SK-N-SH (cell line): Measurements from ENCODE around the gene ZMIZ1. TPM values are rescaled to one million over a fixed set of nuclear protein-coding genes. Genes with fewer than 3 reads are reported as not detected.
A peak's percentile ranks its signal among the peaks of the same experiment; 100 is the strongest.

Source experiments
- CTCF ChIA-PET: fragments of 300-600, 350-600 bp; formaldehyde crosslinking; extraction: SDS; loops from one replicate; lab custom pipeline; 2021; lab: Yijun Ruan, JAX
- POLR2A ChIA-PET: fragments of 350-600 bp; sonication (Branson Sonifier 250); formaldehyde crosslinking; extraction: SDS; loops from one replicate; lab custom pipeline; 2020; ENCODE audit warnings: antibody characterized with exemption, inconsistent platforms; lab: Yijun Ruan, JAX
- DNase-seq: peaks from one replicate; pipeline ENCODE4 v3.0.0; 2012
- H2AFZ ChIP-seq: fragments of 200-600 bp; sonication (generic); 2 replicates; pipeline ENCODE4 v1.8.1; 2016; ENCODE audit warnings: antibody characterized with exemption, mild to moderate bottlenecking, low read depth
- H3F3A ChIP-seq: fragments of 200-600 bp; sonication (generic); replicated peaks from 2 replicates; pipeline ENCODE3; 2016; ENCODE audit warnings: antibody characterized with exemption, mild to moderate bottlenecking; ENCODE audit not compliant: insufficient read depth
- H3K27ac ChIP-seq, 2 experiments: fragments of 200-500 bp in 1 of 2; fragments of 200-600 bp in 1 of 2; sonication (Bioruptor generic) in 1 of 2; sonication (generic), shearing (Covaris generic) in 1 of 2; 2 replicates each; pipeline versions ENCODE4 v1.5.1 to v1.6.1; 2014 to 2016; ENCODE audit warnings: low read depth in 2 of 2, inconsistent platforms in 1 of 2, low read length in 1 of 2, mild to moderate bottlenecking in 1 of 2, mixed read lengths in 1 of 2
- H3K27me3 ChIP-seq: fragments of 200-600 bp; sonication (generic), shearing (Covaris generic); 2 replicates; pipeline ENCODE4 v1.6.1; 2016; ENCODE audit warnings: mixed run types; ENCODE audit not compliant: insufficient read depth
- H3K36me3 ChIP-seq, 2 experiments: fragments of 200-500 bp in 1 of 2; fragments of 200-600 bp in 1 of 2; sonication (Bioruptor generic) in 1 of 2; sonication (generic) in 1 of 2; replicated peaks in 1 of 2; 2 replicates each; pipeline versions ENCODE3 to v1.5.1; 2014 to 2016; ENCODE audit warnings: low read length in 1 of 2, mild to moderate bottlenecking in 1 of 2; ENCODE audit not compliant: insufficient read depth in 2 of 2, control insufficient read depth in 1 of 2
- H3K4me1 ChIP-seq, 2 experiments: fragments of 200-500 bp in 1 of 2; fragments of 200-600 bp in 1 of 2; sonication (Bioruptor generic) in 1 of 2; sonication (generic), shearing (Covaris generic) in 1 of 2; 2 replicates each; pipeline versions ENCODE4 v1.5.1 to v1.6.1; 2014 to 2016; ENCODE audit warnings: low read depth in 1 of 2, low read length in 1 of 2, mixed run types in 1 of 2; ENCODE audit not compliant: insufficient read depth in 2 of 2, control insufficient read depth in 1 of 2
- H3K4me2 ChIP-seq: fragments of 200-600 bp; sonication (generic), shearing (Covaris generic); 2 replicates; pipeline ENCODE4 v1.6.1; 2017; ENCODE audit warnings: mixed run types
- H3K4me3 ChIP-seq, 2 experiments: fragments of 200-500 bp in 1 of 2; fragments of 200-600 bp in 1 of 2; sonication (Bioruptor generic) in 1 of 2; sonication (generic), shearing (Covaris generic) in 1 of 2; 2 replicates each; pipeline versions ENCODE4 v1.5.1 to v1.8.1; 2014 to 2016; ENCODE audit warnings: low read depth in 2 of 2, inconsistent platforms in 1 of 2, low read length in 1 of 2, mild to moderate bottlenecking in 1 of 2, mixed read lengths in 1 of 2, moderate library complexity in 1 of 2
- H3K79me2 ChIP-seq: fragments of 200-600 bp; sonication (generic); 2 replicates; pipeline ENCODE4 v1.8.1; 2017; ENCODE audit warnings: mild to moderate bottlenecking; ENCODE audit not compliant: insufficient read depth
- H3K9ac ChIP-seq: fragments of 200-600 bp; sonication (generic); 2 replicates; pipeline ENCODE4 v1.6.1; 2017; ENCODE audit warnings: mixed run types
- H3K9me2 ChIP-seq: fragments of 200-600 bp; sonication (generic); 2 replicates; pipeline ENCODE4 v1.6.1; 2017; ENCODE audit warnings: mixed run types
- H3K9me3 ChIP-seq: fragments of 200-600 bp; sonication (generic); 2 replicates; pipeline ENCODE4 v1.6.1; 2017; ENCODE audit warnings: mixed run types, mild to moderate bottlenecking, moderate library complexity
- H4K20me1 ChIP-seq: fragments of 200-600 bp; sonication (generic); 2 replicates; pipeline ENCODE4 v1.6.1; 2017; ENCODE audit warnings: mild to moderate bottlenecking, mixed run types; ENCODE audit not compliant: insufficient read depth
- CTCF ChIP-seq: fragments of 200-600 bp; sonication (generic); IDR thresholded peaks from 2 replicates; pipeline ENCODE4 v1.6.1; 2017; ENCODE audit warnings: antibody characterized with exemption, mild to moderate bottlenecking, moderate library complexity
- GABPA ChIP-seq: IDR thresholded peaks from 2 replicates; pipeline ENCODE4 v1.4.0; 2012; ENCODE audit warnings: low read depth, mild to moderate bottlenecking
- MEF2A ChIP-seq: IDR thresholded peaks from 2 replicates; pipeline ENCODE4 v1.4.0; 2012; ENCODE audit warnings: low read depth, borderline replicate concordance
- PBX3 ChIP-seq: IDR thresholded peaks from 2 replicates; pipeline ENCODE4; 2012
- POLR2AphosphoS5 ChIP-seq: IDR thresholded peaks from 2 replicates; pipeline ENCODE4 v1.6.1; 2012; ENCODE audit warnings: low read depth, low read length
- REST ChIP-seq: IDR thresholded peaks from 2 replicates; pipeline ENCODE4 v1.6.1; 2012; ENCODE audit warnings: mild to moderate bottlenecking, low read depth, low read length, moderate library complexity
- RXRA ChIP-seq: IDR thresholded peaks from 2 replicates; pipeline ENCODE4 v1.4.0; 2012; ENCODE audit warnings: low read depth, mild to moderate bottlenecking, borderline replicate concordance
- USF1 ChIP-seq: IDR thresholded peaks from 2 replicates; pipeline ENCODE4 v1.4.0; 2012; ENCODE audit warnings: low read depth, borderline replicate concordance
- YY1 ChIP-seq: IDR thresholded peaks from 2 replicates; pipeline ENCODE4 v1.4.0; 2012; ENCODE audit warnings: low read depth, mild to moderate bottlenecking
- ZBTB33 ChIP-seq: IDR thresholded peaks from 2 replicates; pipeline ENCODE4 v1.4.0; 2012; ENCODE audit warnings: low read depth, borderline replicate concordance
- WGBS: methylation state at CpG from one replicate; pipeline ENCODE4 v1.1.6; 2017; ENCODE audit warnings: low lambda C conversion rate; 5-methylcytosine and 5-hydroxymethylcytosine counted together
- polyA plus RNA-seq, 3 experiments: library from polyadenylated mRNA; depleted of rRNA; stranded (reverse); fragments of >200 nt; gene quantifications; 2 replicates each; pipeline ENCODE4 v1.2.3, GENCODE V29; 2012

ZMIZ1 gene
- polyA plus RNA-seq, 1 of the 3 experiments (the other 2 are of a cell fraction): 23.5 TPM

GRCh38 chr10:79263939-79264338 is 195.2 kb downstream of the ZMIZ1 start (continued):
- TF ChIP-seq CTCF: no peak
- TF ChIP-seq, all 33 proteins: peak for 0

- Histone ChIP-seq H3K9me3 (no peaks in the 10 kb centered on the region), H3K4me2 (no peak overlapping the region), H4K20me1 (peaks cover 10% of the 10 kb centered on the region), H3K27me3 (no peaks in the 10 kb centered on the region), H3K9me2 (no peaks in the 10 kb centered on the region), H3K36me3 (peaks cover 8% of the 10 kb centered on the region in 2 experiments), H3F3A (peaks cover 34% of the 10 kb centered on the region), H3K27ac (peak overlapping the region; percentile 97 to 99), H3K4me3 (no peak overlapping the region), H2AFZ (no peak overlapping the region), H3K9ac (no peak overlapping the region), H3K79me2 (peaks cover 59% of the 10 kb centered on the region), H3K4me1 (peaks cover 57 to 99% of the 10 kb centered on the region in 2 experiments)
- ChIA-PET CTCF (interaction anchor here (1.4 to 1.8 kb wide), 2 partner anchors 22 to 70 kb away, joined by 3 to 8 read pairs; no protein-coding TSS in a partner anchor), POLR2A (interaction anchor here (0.6 to 1.2 kb wide), 2 partner anchors 43 to 822 kb away, joined by 4 to 6 read pairs; no protein-coding TSS in a partner anchor)
- WGBS: 84% methylated on average over 9 of the region's 10 CpGs
- no peak for TF ChIP-seq USF1
- TF ChIP-seq POLR2AphosphoS5: no peak
- TF ChIP-seq RXRA: no peak
- TF ChIP-seq MEF2A: no peak
- no peak for TF ChIP-seq GABPA
- TF ChIP-seq YY1: no peak
- TF ChIP-seq ZBTB33: no peak
- no peak for TF ChIP-seq REST
- TF ChIP-seq PBX3: no peak
- no peak for TF ChIP-seq CTCF
- no peak for DNase-seq
These were observed 196.2 kb downstream of the ZMIZ1 start for GRCh38 chr10:79264942-79265341.
